AG10803 (cell line): Measurements from ENCODE around the gene ARHGAP33.

ENCODE experiments used
- DNase-seq: peaks from one replicate; pipeline ENCODE4 v3.0.0; 2010; ENCODE audit warnings: low read depth
- H3K4me3 ChIP-seq: 2 replicates; pipeline ENCODE4 v1.5.1; 2011; ENCODE audit warnings: mild to moderate bottlenecking, low read length, control low read depth
- TF ChIP-seq, protein P1 (sequence below): conservative IDR thresholded peaks from 2 replicates; pipeline ENCODE4 v1.5.1; 2011; ENCODE audit warnings: mild to moderate bottlenecking, low read length, control low read depth, inconsistent platforms

ARHGAP33 gene

DNA sequence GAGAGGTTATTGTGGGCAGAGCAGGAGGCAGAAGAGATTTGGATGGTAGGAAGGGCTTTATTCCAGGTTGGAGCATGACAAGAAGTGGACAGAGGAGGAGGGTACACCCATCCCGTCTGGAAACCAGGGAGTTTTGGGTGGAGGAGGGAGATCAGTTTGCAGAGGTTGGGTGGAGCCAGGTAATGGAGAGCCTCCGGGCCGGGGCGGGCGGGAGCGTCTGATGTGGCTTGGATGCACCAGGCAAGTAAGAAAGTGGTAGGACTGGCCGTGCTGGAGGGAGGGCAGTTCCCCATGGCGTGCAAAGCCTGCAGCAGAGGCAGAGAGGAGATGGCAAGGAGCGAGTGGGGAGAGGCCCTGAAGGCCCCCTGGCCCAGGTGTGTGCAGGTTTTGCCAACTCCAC is 44.0 kb upstream of the ARHGAP33 start:
- TF ChIP-seq, protein P1, sequence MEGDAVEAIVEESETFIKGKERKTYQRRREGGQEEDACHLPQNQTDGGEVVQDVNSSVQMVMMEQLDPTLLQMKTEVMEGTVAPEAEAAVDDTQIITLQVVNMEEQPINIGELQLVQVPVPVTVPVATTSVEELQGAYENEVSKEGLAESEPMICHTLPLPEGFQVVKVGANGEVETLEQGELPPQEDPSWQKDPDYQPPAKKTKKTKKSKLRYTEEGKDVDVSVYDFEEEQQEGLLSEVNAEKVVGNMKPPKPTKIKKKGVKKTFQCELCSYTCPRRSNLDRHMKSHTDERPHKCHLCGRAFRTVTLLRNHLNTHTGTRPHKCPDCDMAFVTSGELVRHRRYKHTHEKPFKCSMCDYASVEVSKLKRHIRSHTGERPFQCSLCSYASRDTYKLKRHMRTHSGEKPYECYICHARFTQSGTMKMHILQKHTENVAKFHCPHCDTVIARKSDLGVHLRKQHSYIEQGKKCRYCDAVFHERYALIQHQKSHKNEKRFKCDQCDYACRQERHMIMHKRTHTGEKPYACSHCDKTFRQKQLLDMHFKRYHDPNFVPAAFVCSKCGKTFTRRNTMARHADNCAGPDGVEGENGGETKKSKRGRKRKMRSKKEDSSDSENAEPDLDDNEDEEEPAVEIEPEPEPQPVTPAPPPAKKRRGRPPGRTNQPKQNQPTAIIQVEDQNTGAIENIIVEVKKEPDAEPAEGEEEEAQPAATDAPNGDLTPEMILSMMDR = no peak
- DNase-seq = no peak
- no peak overlapping the region for H3K4me3 ChIP-seq

DNA sequence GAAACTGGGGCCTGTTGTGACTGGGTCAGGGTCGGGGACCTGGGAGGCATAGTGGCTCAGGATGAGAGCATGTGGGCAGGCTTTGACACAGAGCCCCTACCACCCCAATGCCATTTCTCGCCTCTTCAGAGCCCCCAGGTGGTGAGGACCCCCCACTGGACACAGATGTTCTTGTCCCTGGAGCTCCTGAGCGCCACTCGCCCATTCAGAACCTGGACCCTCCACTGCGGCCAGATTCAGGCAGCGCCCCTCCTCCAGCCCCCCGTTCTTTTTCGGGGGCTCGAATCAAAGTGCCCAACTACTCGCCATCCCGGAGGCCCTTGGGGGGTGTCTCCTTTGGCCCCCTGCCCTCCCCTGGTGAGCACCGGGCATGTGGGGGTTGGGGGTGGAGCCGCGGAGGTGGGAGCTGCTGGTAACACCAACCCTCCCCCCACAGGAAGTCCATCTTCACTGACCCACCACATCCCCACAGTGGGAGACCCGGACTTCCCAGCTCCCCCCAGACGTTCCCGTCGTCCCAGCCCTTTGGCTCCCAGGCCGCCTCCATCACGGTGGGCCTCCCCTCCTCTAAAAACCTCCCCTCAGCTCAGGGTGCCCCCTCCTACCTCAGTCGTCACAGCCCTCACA is 43.5 kb upstream of the ARHGAP33 start:
- TF ChIP-seq, protein P1 = no peak
- DNase-seq = no peak

DNA sequence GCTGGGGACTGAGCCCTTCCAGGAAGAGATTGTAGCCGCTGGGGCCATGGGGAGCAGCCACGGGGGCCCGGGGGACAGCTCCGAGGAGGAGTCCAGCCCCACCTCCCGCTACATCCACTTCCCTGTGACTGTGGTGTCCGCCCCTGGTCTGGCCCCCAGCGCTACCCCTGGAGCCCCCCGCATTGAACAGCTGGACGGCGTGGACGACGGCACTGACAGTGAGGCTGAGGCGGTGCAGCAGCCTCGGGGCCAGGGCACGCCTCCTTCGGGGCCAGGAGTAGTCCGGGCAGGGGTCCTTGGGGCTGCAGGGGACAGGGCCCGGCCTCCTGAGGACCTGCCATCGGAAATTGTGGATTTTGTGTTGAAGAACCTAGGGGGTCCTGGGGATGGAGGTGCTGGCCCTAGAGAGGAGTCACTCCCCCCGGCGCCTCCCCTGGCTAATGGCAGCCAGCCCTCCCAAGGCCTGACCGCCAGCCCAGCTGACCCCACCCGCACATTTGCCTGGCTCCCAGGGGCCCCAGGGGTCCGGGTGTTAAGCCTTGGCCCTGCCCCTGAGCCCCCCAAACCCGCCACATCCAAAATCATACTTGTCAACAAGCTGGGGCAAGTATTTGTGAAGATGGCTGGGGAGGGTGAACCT is 42.7 kb upstream of the ARHGAP33 start:
- TF ChIP-seq, protein P1 = no peak

More for the DNA sequence above, 43.5 kb upstream of the ARHGAP33 start:
- no peak overlapping the region for H3K4me3 ChIP-seq

DNA sequence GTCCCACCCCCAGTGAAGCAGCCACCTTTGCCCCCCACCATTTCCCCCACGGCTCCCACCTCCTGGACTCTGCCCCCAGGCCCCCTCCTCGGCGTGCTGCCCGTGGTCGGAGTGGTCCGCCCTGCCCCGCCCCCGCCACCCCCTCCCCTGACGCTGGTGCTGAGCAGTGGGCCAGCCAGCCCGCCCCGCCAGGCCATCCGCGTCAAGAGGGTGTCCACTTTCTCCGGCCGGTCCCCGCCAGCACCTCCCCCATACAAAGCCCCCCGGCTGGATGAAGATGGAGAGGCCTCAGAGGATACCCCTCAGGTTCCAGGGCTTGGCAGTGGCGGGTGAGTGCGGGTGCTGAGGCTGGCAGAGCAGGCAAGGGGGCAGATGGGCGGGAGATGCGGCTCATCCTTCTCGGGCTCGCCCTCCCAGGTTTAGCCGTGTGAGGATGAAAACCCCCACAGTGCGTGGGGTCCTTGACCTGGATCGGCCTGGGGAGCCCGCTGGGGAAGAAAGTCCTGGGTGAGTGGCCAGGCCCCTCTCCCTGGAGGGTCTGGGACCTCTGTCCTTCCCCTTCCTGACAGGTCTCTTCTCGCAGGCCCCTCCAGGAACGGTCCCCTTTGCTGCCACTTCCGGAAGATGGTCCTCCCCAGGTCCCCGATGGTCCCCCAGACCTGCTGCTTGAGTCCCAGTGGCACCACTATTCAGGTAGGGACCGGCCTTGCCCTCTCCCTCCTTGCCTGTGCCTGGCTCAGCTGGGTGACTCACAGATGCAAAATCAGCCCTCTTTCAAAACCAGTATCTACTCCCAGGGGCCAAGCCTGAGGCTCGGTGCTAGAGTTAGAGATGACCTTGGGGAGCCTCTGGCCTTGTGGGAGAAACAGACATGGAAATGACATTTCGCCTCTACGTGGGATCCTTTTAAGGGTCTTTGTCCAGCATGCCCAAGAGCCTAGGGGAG is 41.9 kb upstream of the ARHGAP33 start:
- no peak overlapping the region for H3K4me3 ChIP-seq
- DNase-seq = no peak
- TF ChIP-seq, protein P1 = no peak

More for the DNA sequence above, 42.7 kb upstream of the ARHGAP33 start:
- no peak for DNase-seq
- no peak overlapping the region for H3K4me3 ChIP-seq

DNA sequence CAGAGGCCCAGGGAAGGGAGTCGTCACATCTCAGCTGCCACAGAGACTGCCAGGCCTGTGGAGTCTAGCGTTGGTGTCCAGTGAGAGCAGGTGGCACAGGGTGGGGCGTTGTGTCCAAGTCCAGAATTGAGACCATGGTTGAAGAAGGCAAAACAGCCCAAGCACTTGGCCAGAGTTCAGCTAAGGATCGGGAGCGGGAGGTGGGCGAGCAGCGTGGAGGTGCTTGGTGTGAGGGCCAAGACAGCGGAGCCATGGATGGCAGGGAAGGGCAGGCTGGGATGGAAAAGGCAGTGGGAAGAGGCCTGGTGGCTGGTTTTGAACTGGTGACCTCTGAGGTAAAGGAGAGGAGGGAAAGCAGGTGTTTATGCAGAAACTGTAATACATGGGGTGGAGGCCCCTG is 41.1 kb upstream of the ARHGAP33 start:
- H3K4me3 ChIP-seq = no peak overlapping the region
- no peak for DNase-seq
- TF ChIP-seq, protein P1 = no peak

DNA sequence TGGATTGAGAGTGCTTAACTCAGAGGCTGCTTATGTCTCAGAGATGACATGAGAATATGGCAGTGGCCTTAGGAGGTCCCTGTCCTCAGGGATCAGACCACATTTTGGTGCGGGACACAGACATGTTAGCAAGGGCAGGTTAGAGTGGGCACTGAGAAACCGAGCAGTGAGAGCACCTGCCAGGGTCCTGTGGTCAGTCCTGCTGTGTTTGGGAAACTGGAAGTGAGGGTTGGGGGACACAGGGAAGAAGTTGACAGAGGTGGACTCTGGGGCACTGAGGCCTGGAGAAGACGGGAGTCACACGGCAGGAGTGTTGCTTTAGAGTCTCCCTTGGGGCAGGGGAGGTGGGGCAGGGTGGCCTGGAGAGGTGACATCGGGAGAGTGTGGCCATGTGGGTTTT is 40.5 kb upstream of the ARHGAP33 start:
- no peak for DNase-seq
- TF ChIP-seq, protein P1 = no peak
- no peak overlapping the region for H3K4me3 ChIP-seq
